ENCODE data around the gene SMIM20.

GRCh38 chr4:25881193-25881592 lies 32.8 kb upstream of the SMIM20 start:
- TF ChIP-seq EZH2 (IDR thresholded peaks at IDR 0.05; ENCODE audit: borderline replicate concordance, low read length) (no peak), CTCF (conservative IDR thresholded peaks at IDR 0.05 in 1 of 2, IDR thresholded peaks at IDR 0.05 in 1 of 2; ENCODE audit: extremely low read depth in 1 of 2, insufficient read depth in 1 of 2, low read depth in 1 of 2, low read length in 2 of 2) (no peak)
